Erythroblast (primary cell): ENCODE results near the gene MYO15B.

Source experiments
- GATA1 ChIP-seq: IDR thresholded peaks from 2 replicates; pipeline ENCODE4 v1.6.1; 2011; ENCODE audit warnings: low read depth, mild to moderate bottlenecking, control low read depth, low read length, moderate library complexity
- POLR2A ChIP-seq: IDR thresholded peaks from 2 replicates; pipeline ENCODE4 v1.6.1; 2011; ENCODE audit warnings: mild to moderate bottlenecking, low read length

- TF ChIP-seq POLR2A: no peak
- no peak for TF ChIP-seq GATA1
These were observed 27.1 kb downstream of the MYO15B start for GRCh38 chr17:75614556-75615270.
